HEK293T (cell line): ENCODE measurements around the gene PPP1R26.

Experiments used
- ARNT ChIP-seq: fragments of 450-650 bp; IDR thresholded peaks from 2 replicates; pipeline ENCODE4 v1.6.1; 2017; ENCODE audit warnings: mild to moderate bottlenecking
- CTBP1 ChIP-seq: fragments of 450-650 bp; IDR thresholded peaks from 2 replicates; pipeline ENCODE4 v1.6.1; 2016; ENCODE audit warnings: borderline replicate concordance
- ELF4 ChIP-seq: fragments of 450-650 bp; IDR thresholded peaks from 2 replicates; pipeline ENCODE4 v1.6.1; 2017; ENCODE audit warnings: antibody characterized with exemption
- FOXM1 ChIP-seq: fragments of 450-650 bp; IDR thresholded peaks from 2 replicates; pipeline ENCODE4 v1.6.1; 2017; ENCODE audit warnings: mild to moderate bottlenecking, borderline replicate concordance
- SP1 ChIP-seq: fragments of 450-650 bp; IDR thresholded peaks from 2 replicates; pipeline ENCODE4 v1.6.1; 2017
- SUZ12 ChIP-seq: fragments of 450-650 bp; IDR thresholded peaks from 2 replicates; pipeline ENCODE4 v1.6.1; 2016; ENCODE audit warnings: mild to moderate bottlenecking
- TARDBP ChIP-seq: fragments of 450-650 bp; IDR thresholded peaks from 2 replicates; pipeline ENCODE4 v1.6.1; 2016
- ZNF384 ChIP-seq: fragments of 450-650 bp; IDR thresholded peaks from 2 replicates; pipeline ENCODE4 v1.6.1; 2016
- TF ChIP-seq, protein P1 (sequence below): fragments of 450-650 bp; IDR thresholded peaks from 2 replicates; pipeline ENCODE4 v1.6.1; 2016

DNA sequence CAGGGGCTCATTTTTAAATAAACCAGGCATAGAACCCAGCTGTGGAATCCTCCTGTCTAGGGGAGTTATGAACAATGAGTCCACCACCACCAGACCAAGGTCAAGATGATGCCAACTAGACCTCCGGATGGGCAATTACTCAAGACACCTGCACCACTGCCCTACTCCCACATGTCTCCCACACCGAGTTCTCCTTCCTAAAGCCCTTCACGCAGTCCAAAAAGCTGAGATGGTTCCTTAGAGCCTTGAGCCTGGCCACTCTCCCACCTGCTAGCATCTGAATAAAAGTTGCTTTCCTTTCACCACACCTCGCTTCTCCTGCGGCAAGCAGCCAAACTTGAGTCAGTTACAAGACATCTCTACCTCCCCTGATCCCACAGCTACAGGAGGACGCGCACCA lies 15.4 kb upstream of the PPP1R26 start:
- TF ChIP-seq FOXM1, result no peak
- no peak for TF ChIP-seq ARNT
- TF ChIP-seq ZNF384, result no peak
- TF ChIP-seq TARDBP, result no peak
- TF ChIP-seq CTBP1, result no peak
- TF ChIP-seq, protein P1, sequence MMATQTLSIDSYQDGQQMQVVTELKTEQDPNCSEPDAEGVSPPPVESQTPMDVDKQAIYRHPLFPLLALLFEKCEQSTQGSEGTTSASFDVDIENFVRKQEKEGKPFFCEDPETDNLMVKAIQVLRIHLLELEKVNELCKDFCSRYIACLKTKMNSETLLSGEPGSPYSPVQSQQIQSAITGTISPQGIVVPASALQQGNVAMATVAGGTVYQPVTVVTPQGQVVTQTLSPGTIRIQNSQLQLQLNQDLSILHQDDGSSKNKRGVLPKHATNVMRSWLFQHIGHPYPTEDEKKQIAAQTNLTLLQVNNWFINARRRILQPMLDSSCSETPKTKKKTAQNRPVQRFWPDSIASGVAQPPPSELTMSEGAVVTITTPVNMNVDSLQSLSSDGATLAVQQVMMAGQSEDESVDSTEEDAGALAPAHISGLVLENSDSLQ, result no peak
- TF ChIP-seq ELF4, result no peak
- no peak for TF ChIP-seq SUZ12
- no peak for TF ChIP-seq SP1
